Activated CD8-positive, alpha-beta memory T cell treated with anti-CD3 and anti-CD28 coated beads for 1 hour (primary cell): ENCODE data around the gene BAHCC1.

Experiments used
- DNase-seq, 2 donors: peaks; one replicate each; pipeline ENCODE4 v3.0.0-alpha.2; 2020; ENCODE audit warnings: low read depth in 1 of 2; ENCODE audit errors: extremely low read depth in 1 of 2

The BAHCC1 gene

GRCh38 chr17:81489998-81490992, 95.0 kb downstream of the BAHCC1 start:
- DNase-seq: no peak

DNA sequence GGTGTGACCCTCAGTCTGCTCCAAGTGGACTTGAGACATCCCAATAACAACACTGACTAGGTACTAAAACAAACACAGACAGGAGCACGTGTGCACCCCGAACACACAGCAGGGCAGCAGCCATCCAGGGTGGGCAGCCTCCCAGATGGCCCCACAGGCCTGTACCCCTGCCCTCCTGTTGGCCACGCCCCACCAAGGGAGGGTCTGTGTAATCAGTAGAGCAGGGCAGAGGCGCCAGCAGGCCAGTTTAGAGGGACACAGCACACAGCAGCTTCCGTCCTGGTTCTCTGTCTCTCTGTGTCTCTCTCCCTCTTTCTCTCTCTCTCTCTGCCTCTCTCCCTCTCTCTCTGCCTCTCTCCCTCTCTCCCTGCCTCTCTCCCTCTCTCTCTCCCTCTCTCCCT, 95.9 kb downstream of the BAHCC1 start:
- no peak for DNase-seq

GRCh38 chr17:81491761-81492160, 96.5 kb downstream of the BAHCC1 start:
- no peak for DNase-seq

- no peak for DNase-seq
Observed at GRCh38 chr17:81492202-81492601, 96.9 kb downstream of the BAHCC1 start.

GRCh38 chr17:81492706-81493105, 97.4 kb downstream of the BAHCC1 start:
- DNase-seq: no peak

- no peak for DNase-seq
Observed at GRCh38 chr17:81493198-81494038, 98.2 kb downstream of the BAHCC1 start.

DNA sequence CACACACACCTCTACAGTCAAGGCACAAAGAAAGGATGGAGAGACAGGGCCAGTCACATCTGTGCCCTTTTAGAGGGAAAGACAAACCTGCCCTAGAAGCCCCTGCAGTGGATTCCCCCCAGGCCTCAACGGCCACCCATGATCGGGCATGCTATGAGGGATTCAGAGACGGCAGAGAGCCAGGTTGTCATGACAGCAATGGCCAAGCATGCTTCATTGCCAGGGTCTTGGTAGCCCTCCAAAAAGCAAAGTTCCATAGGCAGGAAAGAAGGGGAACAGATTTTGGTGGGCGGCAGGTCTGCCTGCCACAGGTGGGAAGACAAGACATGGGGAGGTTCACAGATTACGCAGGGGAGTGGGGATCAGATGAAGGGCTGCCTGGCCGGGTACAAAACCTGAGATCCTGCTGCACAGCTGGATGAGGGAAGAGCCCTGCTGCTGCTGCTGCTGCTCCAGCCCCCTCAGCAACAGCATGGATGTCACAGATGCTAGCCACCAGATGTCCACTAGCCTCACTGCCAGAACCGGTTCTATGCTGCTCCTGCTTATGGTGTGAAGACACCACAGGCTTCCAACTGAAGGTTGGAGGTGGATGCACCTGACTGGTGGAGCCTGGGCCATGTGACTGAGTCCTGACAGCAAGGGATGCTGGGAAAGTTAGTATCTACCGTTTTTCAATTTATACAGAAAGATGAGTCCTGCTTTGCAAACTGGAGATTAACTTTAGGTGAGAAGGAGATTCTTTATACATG, 99.5 kb downstream of the BAHCC1 start:
- no peak for DNase-seq

DNA sequence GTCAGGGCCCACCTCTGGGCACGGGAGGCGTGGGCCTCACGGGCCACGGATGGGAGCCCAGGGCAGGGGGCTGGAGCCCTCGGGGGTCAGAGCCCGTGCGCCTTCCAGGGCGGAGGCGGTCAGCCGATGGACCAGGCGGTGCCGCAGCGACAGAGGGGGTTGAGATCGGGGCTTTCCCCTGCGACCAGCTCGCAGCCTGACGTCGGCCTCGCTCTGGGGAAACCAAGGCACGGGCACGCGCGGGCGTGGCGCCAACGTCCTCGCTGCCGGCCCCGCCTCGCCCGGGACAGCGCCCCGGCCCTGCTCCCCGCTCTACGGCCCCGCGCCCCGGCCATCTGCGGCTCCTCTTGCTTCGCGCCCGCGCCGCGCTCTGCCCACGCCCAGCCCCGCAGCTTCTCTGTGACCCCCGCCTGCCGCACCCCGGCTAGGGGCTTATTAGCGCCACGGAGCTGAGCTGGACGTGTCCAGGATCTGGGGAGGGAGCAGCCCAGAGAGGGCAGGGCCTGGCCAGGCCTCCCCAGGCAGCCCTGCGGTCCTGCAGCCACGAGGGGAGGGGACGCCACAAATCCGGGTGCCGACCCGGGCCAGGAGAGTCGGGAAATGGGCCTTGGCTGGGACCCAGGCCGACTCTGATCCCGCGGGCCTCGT, 103.8 kb downstream of the BAHCC1 start:
- DNase-seq: no peak

DNA sequence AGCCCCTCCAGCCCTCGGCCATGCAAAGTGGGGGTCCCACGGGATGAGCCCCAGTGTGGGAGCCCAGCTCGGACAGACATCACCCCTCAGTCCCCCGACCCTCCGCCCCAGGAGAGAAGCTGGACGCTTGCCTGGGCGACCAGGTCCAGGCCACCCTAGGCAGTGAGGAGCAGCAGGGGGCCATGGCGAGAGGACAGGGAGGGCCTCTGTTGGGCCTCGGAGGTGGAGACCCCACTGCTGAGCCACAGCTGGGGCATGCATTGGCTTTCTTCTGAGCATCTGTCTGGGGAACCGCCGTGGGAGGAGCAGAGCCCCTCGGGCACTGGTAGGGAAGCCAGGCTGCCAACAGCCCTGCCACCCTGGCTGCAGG, 104.3 kb downstream of the BAHCC1 start:
- no peak for DNase-seq

- no peak for DNase-seq
Observed at GRCh38 chr17:81500047-81500446, 104.8 kb downstream of the BAHCC1 start.

- DNase-seq: no peak
Observed at GRCh38 chr17:81502471-81503017, 107.3 kb downstream of the BAHCC1 start.

- DNase-seq: no peak
Observed at GRCh38 chr17:81503619-81504018, 108.4 kb downstream of the BAHCC1 start.

- DNase-seq: no peak
Observed at GRCh38 chr17:81508639-81509206, 113.5 kb downstream of the BAHCC1 start.

- no peak for DNase-seq
Observed at GRCh38 chr17:81509207-81509971, 114.1 kb downstream of the BAHCC1 start.

GRCh38 chr17:81509972-81510784, 114.9 kb downstream of the BAHCC1 start:
- DNase-seq: no peak

- no peak for DNase-seq
Observed at GRCh38 chr17:81510785-81511553, 115.7 kb downstream of the BAHCC1 start.

GRCh38 chr17:81511554-81511803, 116.2 kb downstream of the BAHCC1 start:
- DNase-seq: no peak
